Endothelial cell (in vitro differentiated cells): Measurements from ENCODE around the gene ELOVL5. TPM values are rescaled to one million over a fixed set of nuclear protein-coding genes. Genes with fewer than 3 reads are reported as not detected.

Experiments
- DNase-seq: peaks from one replicate; pipeline ENCODE4 v3.0.0; 2021; ENCODE audit warnings: low spot score
- H3K27ac Mint-ChIP-seq: one replicate; pipeline ENCODE4 v1.8.0; 2021; ENCODE audit warnings: mixed read lengths, inconsistent platforms; ENCODE audit not compliant: unreplicated experiment
- H3K27me3 Mint-ChIP-seq: one replicate; pipeline ENCODE4 v1.8.0; 2021; ENCODE audit warnings: mild to moderate bottlenecking, moderate library complexity, mixed read lengths, inconsistent platforms; ENCODE audit not compliant: unreplicated experiment
- H3K36me3 Mint-ChIP-seq: one replicate; pipeline ENCODE4 v1.8.0; 2021; ENCODE audit warnings: mild to moderate bottlenecking, low read depth, mixed read lengths, inconsistent platforms; ENCODE audit not compliant: unreplicated experiment
- H3K4me1 Mint-ChIP-seq: one replicate; pipeline ENCODE4 v1.8.0; 2021; ENCODE audit warnings: mild to moderate bottlenecking, mixed read lengths, inconsistent platforms; ENCODE audit not compliant: unreplicated experiment
- H3K4me3 Mint-ChIP-seq: one replicate; pipeline ENCODE4 v1.8.0; 2021; ENCODE audit warnings: mild to moderate bottlenecking, mixed read lengths, inconsistent platforms; ENCODE audit not compliant: unreplicated experiment
- H3K9me3 Mint-ChIP-seq: one replicate; pipeline ENCODE4 v1.8.0; 2021; ENCODE audit warnings: mixed read lengths, inconsistent platforms; ENCODE audit not compliant: unreplicated experiment
- CTCF ChIP-seq: fragments of 200-600 bp; sonication (generic); IDR thresholded peaks from one replicate; pipeline ENCODE4 v1.5.0; 2021; ENCODE audit warnings: antibody characterized with exemption; ENCODE audit not compliant: unreplicated experiment
- total RNA-seq: library from RNA; stranded (reverse); fragmentation: NEBNext Ultra II Directional; extraction: Animal tissue kit (Norgen Biotek cat#: 25700); gene quantifications from one replicate; pipeline ENCODE4 v1.2.1, GENCODE V29; 2021; ENCODE audit not compliant: unreplicated experiment

ELOVL5 gene
- total RNA-seq, 1 donor from 2014 or later: 163 TPM

GRCh38 chr6:53251033-53251672 is 97.6 kb downstream of the ELOVL5 start:
- Mint-ChIP-seq H3K27me3 (no peaks in the 10 kb centered on the region), H3K4me3 (no peak overlapping the region), H3K36me3 (no peaks in the 10 kb centered on the region), H3K27ac (no peak overlapping the region), H3K9me3 (no peaks in the 10 kb centered on the region), H3K4me1 (no peaks in the 10 kb centered on the region)
- TF ChIP-seq CTCF: no peak
- DNase-seq: no peak

- Mint-ChIP-seq H3K27ac (no peak overlapping the region), H3K36me3 (no peaks in the 10 kb centered on the region), H3K4me1 (no peaks in the 10 kb centered on the region), H3K27me3 (no peaks in the 10 kb centered on the region), H3K4me3 (no peak overlapping the region), H3K9me3 (no peaks in the 10 kb centered on the region)
- no peak for TF ChIP-seq CTCF
- no peak for DNase-seq
These were observed 98.3 kb downstream of the ELOVL5 start for GRCh38 chr6:53250176-53251032.

- no peak for DNase-seq
- H3K27ac Mint-ChIP-seq: no peak overlapping the region
- no peaks in the 10 kb centered on the region for H3K9me3 Mint-ChIP-seq
- H3K4me3 Mint-ChIP-seq: no peak overlapping the region
- H3K4me1 Mint-ChIP-seq: no peaks in the 10 kb centered on the region
- TF ChIP-seq CTCF: no peak
- H3K27me3 Mint-ChIP-seq: no peaks in the 10 kb centered on the region
- H3K36me3 Mint-ChIP-seq: no peaks in the 10 kb centered on the region
These were observed 101.8 kb downstream of the ELOVL5 start for GRCh38 chr6:53246924-53247323.

- Mint-ChIP-seq H3K9me3 (no peaks in the 10 kb centered on the region), H3K27me3 (no peaks in the 10 kb centered on the region), H3K4me3 (no peak overlapping the region), H3K4me1 (no peaks in the 10 kb centered on the region), H3K36me3 (no peaks in the 10 kb centered on the region), H3K27ac (no peak overlapping the region)
- no peak for TF ChIP-seq CTCF
- no peak for DNase-seq
These were observed 103.8 kb downstream of the ELOVL5 start for GRCh38 chr6:53244958-53245357.

- no peaks in the 10 kb centered on the region for H3K4me1 Mint-ChIP-seq
- no peaks in the 10 kb centered on the region for H3K36me3 Mint-ChIP-seq
- no peak overlapping the region for H3K27ac Mint-ChIP-seq
- H3K9me3 Mint-ChIP-seq: no peaks in the 10 kb centered on the region
- H3K4me3 Mint-ChIP-seq: no peak overlapping the region
- no peak for DNase-seq
- TF ChIP-seq CTCF: no peak
- no peaks in the 10 kb centered on the region for H3K27me3 Mint-ChIP-seq
These were observed 104.3 kb downstream of the ELOVL5 start for GRCh38 chr6:53244399-53244931.
